K562 (cell line): Measurements from ENCODE around the gene IRS2. TPM values are rescaled to one million over a fixed set of nuclear protein-coding genes. Genes with fewer than 3 reads are reported as not detected.

ENCODE experiments used
- CEBPB ChIP-seq: fragments of 450-650 bp; IDR thresholded peaks from 2 replicates; pipeline ENCODE4 v1.6.1; 2016; ENCODE audit warnings: missing genetic modification characterization, missing compliant biosample characterization
- CTBP1 ChIP-seq: fragments of 450-650 bp; IDR thresholded peaks from 2 replicates; pipeline ENCODE4 v1.6.1; 2016; ENCODE audit warnings: borderline replicate concordance
- FOXK2 ChIP-seq, 2 experiments: fragments of 450-650 bp; IDR thresholded peaks in 1 of 2; conservative IDR thresholded peaks in 1 of 2; 2 replicates each; pipeline ENCODE4 v1.6.1; 2016; ENCODE audit warnings: low read depth in 2 of 2, mild to moderate bottlenecking in 1 of 2
- GATA2 ChIP-seq: sonication (generic); formaldehyde crosslinking; IDR thresholded peaks from 2 replicates; pipeline ENCODE4 v1.4.0; 2020; ENCODE audit warnings: mild to moderate bottlenecking, missing genetic modification reagents
- HDAC1 ChIP-seq, 2 experiments: fragments of 450-650 bp; IDR thresholded peaks; 2 replicates each; pipeline ENCODE4 v1.6.1; 2016 to 2017; ENCODE audit warnings: inconsistent platforms in 1 of 2, mild to moderate bottlenecking in 1 of 2, moderate library complexity in 1 of 2
- HDAC2 ChIP-seq: fragments of 450-650 bp; IDR thresholded peaks from 2 replicates; pipeline ENCODE4 v1.6.1; 2016; ENCODE audit warnings: mild to moderate bottlenecking
- MAFG ChIP-seq: fragments of 450-650 bp; conservative IDR thresholded peaks from 2 replicates; pipeline ENCODE4 v1.6.1; 2016; ENCODE audit warnings: missing genetic modification characterization, missing compliant biosample characterization
- MAFK ChIP-seq: IDR thresholded peaks from 2 replicates; pipeline ENCODE4 v1.6.1; 2011; ENCODE audit warnings: low read length, improper control_type of control experiment
- MYC ChIP-seq, 2 experiments: fragments of 250-450 bp in 1 of 2; sonication (Bioruptor Pico) in 1 of 2; IDR thresholded peaks; 2 replicates each; pipeline versions ENCODE4 v1.5.1 to v1.6.1; 2012 to 2021; ENCODE audit warnings: low read depth in 2 of 2, borderline replicate concordance in 1 of 2, improper control_type of control experiment in 1 of 2, low read length in 1 of 2, mild to moderate bottlenecking in 1 of 2, moderate library complexity in 1 of 2
- RAD21 ChIP-seq, 2 experiments: fragments of 250-450 bp in 1 of 2; fragments of 450-650 bp in 1 of 2; sonication (Bioruptor Pico) in 1 of 2; formaldehyde crosslinking in 1 of 2; IDR thresholded peaks in 1 of 2; conservative IDR thresholded peaks in 1 of 2; 2 replicates each; pipeline versions ENCODE4 v1.4.0 to v1.8.0; 2020 to 2022; ENCODE audit warnings: mild to moderate bottlenecking in 2 of 2, moderate library complexity in 1 of 2
- RCOR1 ChIP-seq, 2 experiments: IDR thresholded peaks; 2 replicates each; pipeline ENCODE4 v1.6.1; 2012; ENCODE audit warnings: low read depth in 2 of 2, low read length in 2 of 2, borderline replicate concordance in 1 of 2, improper control_type of control experiment in 1 of 2
- XRCC4 ChIP-seq: IDR thresholded peaks from one replicate; pipeline ENCODE4 v1.6.1; 2011; ENCODE audit not compliant: insufficient read depth, insufficient read length; ENCODE audit errors: extremely low read depth
- ZNF239 ChIP-seq: fragments of 250-450 bp; sonication (Bioruptor Pico); IDR thresholded peaks from 2 replicates; pipeline ENCODE4 v1.4.0; 2020; ENCODE audit warnings: mild to moderate bottlenecking
- polyA plus RNA-seq, 8 experiments: library from polyadenylated mRNA; depleted of rRNA in 4 of 8; stranded (reverse) in 5 of 8; unstranded in 3 of 8; fragments of >200 nt; fragmentation: Nextera tagmentation in 2 of 8; fragmentation: Illumina TruSeq in 1 of 8; extraction: Ambion mirVana in 2 of 8; extraction: Trizol in 1 of 8; gene quantifications; 2 replicates each; pipeline versions ENCODE4 v1.2.1 to v1.2.3, GENCODE V29; 2011 to 2014; ENCODE audit warnings: inconsistent platforms in 1 of 8, missing spikeins in 1 of 8
- total RNA-seq, 7 experiments: library from RNA; depleted of rRNA in 6 of 7; stranded (reverse); fragments of >200 nt in 6 of 7; fragmentation: Illumina TruSeq in 2 of 7; extraction: Trizol in 2 of 7; gene quantifications; 2 replicates each; pipeline versions ENCODE4 v1.2.1 to v1.2.3, GENCODE V29; 2011 to 2021; ENCODE audit warnings: low replicate concordance in 1 of 7
- TF ChIP-seq, protein P1 (sequence below), 2 experiments: fragments of 450-650 bp; formaldehyde crosslinking in 1 of 2; IDR thresholded peaks; 2 replicates each; pipeline versions ENCODE4 v1.4.0 to v1.6.1; 2014 to 2020; ENCODE audit warnings: mild to moderate bottlenecking in 2 of 2, borderline replicate concordance in 1 of 2, low read depth in 1 of 2
- TF ChIP-seq, protein P2 (sequence below), 2 experiments: IDR thresholded peaks in 1 of 2; conservative IDR thresholded peaks in 1 of 2; 2 replicates each; pipeline ENCODE4 v1.6.1; 2016; ENCODE audit warnings: low read depth in 2 of 2, mild to moderate bottlenecking in 1 of 2, missing compliant biosample characterization in 1 of 2, missing genetic modification characterization in 1 of 2, moderate library complexity in 1 of 2

Gene IRS2
- total and polyA plus RNA-seq, 9 of the 15 experiments (the other 6 are each of a cell fraction or from before 2014, with no cell fraction given) = 0.36 to 4.6 (median 0.63) TPM

DNA sequence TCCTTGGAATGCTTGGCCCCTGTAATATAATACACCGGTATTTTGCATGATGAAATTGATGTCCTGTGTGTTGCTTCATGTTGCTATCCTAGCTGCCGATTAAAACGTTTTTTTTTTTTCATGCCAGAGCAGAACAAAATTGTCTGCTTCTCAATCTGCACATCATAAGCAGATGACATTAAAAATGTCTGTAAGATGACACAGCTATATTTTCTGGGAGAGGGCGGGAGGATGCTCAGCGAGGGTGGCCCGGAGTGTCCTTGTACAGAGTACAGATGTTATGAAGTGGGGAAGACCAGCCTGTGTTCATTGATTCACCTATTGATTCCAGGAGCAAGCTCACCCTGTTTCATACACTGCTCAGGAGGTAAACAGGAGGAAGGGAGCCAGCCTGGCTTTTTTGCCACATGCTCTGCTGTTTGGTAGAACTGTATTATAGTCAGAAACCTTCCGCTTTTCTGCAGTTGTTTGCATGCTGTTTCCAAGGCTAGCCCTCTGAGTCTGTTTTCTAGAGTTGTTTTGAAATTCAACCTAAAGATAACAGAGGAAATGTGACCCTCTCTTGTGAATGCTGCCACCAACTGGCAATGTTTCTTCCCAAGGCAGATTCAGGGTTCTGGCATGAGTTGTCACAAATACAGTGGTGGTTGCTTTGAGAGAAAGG, 4.7 kb upstream of the IRS2 start (continued):
- TF ChIP-seq RCOR1 (IDR thresholded peaks at IDR 0.05; ENCODE audit: borderline replicate concordance in 1 of 2, low read depth in 2 of 2, low read length in 2 of 2) = peak in 1 of 2 experiments; percentile 6; a peak in 1 of 4 replicates
- no peak for TF ChIP-seq XRCC4
- TF ChIP-seq GATA2 = peak; percentile 38; the same call in 1 of the 2 replicates
- 0 out of 4 replicates have a peak, but pooled peaks of 1 of the 2 experiments have one; percentile 10 for TF ChIP-seq HDAC1 (IDR thresholded peaks at IDR 0.05)
- TF ChIP-seq MYC (IDR thresholded peaks at IDR 0.05; ENCODE audit: low read depth, low read length) = 0 out of 2 replicates have a peak, but pooled peaks have one; percentile 66
- no peak for TF ChIP-seq MYC (CRISPR knock-in tag; IDR thresholded peaks at IDR 0.05; ENCODE audit: borderline replicate concordance, low read depth)
- peak; percentile 75 to 84 for TF ChIP-seq RAD21 (CRISPR knock-in tag; conservative IDR thresholded peaks at IDR 0.05 in 1 of 2, IDR thresholded peaks at IDR 0.05 in 1 of 2)
- TF ChIP-seq, protein P1, sequence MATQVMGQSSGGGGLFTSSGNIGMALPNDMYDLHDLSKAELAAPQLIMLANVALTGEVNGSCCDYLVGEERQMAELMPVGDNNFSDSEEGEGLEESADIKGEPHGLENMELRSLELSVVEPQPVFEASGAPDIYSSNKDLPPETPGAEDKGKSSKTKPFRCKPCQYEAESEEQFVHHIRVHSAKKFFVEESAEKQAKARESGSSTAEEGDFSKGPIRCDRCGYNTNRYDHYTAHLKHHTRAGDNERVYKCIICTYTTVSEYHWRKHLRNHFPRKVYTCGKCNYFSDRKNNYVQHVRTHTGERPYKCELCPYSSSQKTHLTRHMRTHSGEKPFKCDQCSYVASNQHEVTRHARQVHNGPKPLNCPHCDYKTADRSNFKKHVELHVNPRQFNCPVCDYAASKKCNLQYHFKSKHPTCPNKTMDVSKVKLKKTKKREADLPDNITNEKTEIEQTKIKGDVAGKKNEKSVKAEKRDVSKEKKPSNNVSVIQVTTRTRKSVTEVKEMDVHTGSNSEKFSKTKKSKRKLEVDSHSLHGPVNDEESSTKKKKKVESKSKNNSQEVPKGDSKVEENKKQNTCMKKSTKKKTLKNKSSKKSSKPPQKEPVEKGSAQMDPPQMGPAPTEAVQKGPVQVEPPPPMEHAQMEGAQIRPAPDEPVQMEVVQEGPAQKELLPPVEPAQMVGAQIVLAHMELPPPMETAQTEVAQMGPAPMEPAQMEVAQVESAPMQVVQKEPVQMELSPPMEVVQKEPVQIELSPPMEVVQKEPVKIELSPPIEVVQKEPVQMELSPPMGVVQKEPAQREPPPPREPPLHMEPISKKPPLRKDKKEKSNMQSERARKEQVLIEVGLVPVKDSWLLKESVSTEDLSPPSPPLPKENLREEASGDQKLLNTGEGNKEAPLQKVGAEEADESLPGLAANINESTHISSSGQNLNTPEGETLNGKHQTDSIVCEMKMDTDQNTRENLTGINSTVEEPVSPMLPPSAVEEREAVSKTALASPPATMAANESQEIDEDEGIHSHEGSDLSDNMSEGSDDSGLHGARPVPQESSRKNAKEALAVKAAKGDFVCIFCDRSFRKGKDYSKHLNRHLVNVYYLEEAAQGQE (IDR thresholded peaks at IDR 0.05; ENCODE audit: borderline replicate concordance) = peak; percentile 66
- TF ChIP-seq, protein P1 (CRISPR knock-in tag; IDR thresholded peaks at IDR 0.05; ENCODE audit: low read depth) = no peak
- TF ChIP-seq CEBPB (tag) = peak; percentile 36; the same call in 1 of the 2 replicates
- TF ChIP-seq MAFK = peak; percentile 41; the same call in 1 of the 2 replicates
- TF ChIP-seq ZNF239 (CRISPR knock-in tag) = no peak
- TF ChIP-seq FOXK2 (conservative IDR thresholded peaks at IDR 0.05 in 1 of 2, IDR thresholded peaks at IDR 0.05 in 1 of 2; ENCODE audit: low read depth in 2 of 2) = peak; percentile 34 to 68; a peak in 2 of 4 replicates
- 0 out of 2 replicates have a peak, but pooled peaks have one; percentile 49 for TF ChIP-seq HDAC2
- peak; percentile 89 for TF ChIP-seq MAFG (tag)
- TF ChIP-seq CTBP1 = peak; percentile 72; the same call in 1 of the 2 replicates
- TF ChIP-seq, protein P2, sequence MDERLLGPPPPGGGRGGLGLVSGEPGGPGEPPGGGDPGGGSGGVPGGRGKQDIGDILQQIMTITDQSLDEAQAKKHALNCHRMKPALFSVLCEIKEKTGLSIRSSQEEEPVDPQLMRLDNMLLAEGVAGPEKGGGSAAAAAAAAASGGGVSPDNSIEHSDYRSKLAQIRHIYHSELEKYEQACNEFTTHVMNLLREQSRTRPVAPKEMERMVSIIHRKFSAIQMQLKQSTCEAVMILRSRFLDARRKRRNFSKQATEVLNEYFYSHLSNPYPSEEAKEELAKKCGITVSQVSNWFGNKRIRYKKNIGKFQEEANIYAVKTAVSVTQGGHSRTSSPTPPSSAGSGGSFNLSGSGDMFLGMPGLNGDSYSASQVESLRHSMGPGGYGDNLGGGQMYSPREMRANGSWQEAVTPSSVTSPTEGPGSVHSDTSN (CRISPR knock-in tag; IDR thresholded peaks at IDR 0.05; ENCODE audit: low read depth) = no peak
- TF ChIP-seq, protein P2 (tag; conservative IDR thresholded peaks at IDR 0.05; ENCODE audit: low read depth) = peak; percentile 65
